GM19025 (cell line): ENCODE results near the gene GPR160.
"Not testable (repeated sequence)": the region's sequence is repeated elsewhere in the genome, so short reads cannot be mapped to it uniquely, and the experiment has no call there.

Source experiments
- ATAC-seq: cut with Tn5 transposase; IDR thresholded peaks from one replicate; pipeline ENCODE4 v1.9.1; 2021; ENCODE audit warnings: mild to moderate bottlenecking, low read depth, moderate library complexity; ENCODE audit not compliant: unreplicated experiment

The GPR160 gene

DNA sequence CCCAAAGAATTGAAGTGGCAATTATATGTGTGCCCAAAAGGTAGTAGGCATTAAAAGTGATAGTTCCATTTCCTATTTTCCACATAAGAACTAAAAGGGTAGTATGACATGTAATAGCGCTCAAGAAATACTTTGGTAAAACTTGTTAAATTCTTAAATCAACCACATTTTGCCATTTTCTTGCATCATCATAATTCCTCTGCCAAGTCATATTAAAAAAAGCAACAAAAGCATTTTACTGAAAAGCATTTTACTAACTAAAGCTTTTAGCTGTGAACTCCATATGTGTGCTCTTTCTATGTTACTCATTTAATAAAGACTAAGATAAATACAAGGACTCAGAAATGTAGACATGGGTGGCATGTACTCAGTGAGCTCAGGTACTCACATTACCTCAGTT, 70.1 kb downstream of the GPR160 start:
- no peak for ATAC-seq

DNA sequence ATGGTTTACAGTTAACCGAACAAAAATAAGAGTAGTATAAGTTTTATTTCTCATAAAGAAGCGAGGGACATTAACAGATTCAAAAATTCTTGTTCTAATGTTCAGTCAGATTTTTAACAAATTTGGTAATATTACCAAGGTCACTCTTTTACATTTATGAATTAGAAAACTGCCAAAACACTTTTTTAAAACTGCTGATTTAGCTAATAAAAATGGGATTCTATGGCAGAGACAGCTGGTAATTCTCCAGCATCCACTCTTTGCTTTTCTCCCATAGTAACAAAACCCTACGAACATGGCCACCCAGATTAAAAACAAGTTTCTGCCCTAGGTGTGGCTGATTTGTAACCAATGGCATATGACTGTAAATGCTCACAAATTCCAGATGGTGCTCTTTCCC, 71.2 kb downstream of the GPR160 start:
- no peak for ATAC-seq

DNA sequence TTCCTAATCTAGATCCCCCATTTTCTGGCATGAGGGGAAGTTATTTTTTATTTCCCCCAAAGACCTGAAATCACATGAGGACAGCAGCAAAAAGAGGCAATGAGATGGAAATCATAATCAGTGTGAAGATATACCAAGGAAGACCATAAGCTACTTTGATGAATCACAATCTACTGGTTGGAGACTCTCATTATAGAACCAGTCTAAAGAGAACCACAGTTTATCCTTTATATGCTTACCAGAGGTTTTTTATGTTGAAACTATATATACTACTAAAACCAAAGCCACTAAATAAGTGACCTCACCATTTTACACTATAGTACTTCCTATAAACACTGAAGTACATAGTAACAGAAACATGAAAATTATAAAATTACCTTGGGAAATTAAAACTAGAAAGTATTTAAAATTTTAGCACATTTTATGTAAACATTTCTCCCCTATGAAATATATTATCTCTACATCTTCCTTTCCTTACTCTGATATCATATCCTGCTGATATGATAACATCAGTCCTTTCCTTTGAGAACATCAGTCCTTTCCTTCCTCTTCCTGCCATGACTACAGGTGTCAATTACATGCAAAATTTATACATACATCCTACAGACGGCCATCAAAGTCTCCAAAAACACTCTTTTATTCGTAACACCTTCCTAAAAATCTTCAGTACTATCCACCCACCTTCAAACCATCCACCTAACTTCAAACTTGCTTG, 71.9 kb downstream of the GPR160 start:
- ATAC-seq = no peak

DNA sequence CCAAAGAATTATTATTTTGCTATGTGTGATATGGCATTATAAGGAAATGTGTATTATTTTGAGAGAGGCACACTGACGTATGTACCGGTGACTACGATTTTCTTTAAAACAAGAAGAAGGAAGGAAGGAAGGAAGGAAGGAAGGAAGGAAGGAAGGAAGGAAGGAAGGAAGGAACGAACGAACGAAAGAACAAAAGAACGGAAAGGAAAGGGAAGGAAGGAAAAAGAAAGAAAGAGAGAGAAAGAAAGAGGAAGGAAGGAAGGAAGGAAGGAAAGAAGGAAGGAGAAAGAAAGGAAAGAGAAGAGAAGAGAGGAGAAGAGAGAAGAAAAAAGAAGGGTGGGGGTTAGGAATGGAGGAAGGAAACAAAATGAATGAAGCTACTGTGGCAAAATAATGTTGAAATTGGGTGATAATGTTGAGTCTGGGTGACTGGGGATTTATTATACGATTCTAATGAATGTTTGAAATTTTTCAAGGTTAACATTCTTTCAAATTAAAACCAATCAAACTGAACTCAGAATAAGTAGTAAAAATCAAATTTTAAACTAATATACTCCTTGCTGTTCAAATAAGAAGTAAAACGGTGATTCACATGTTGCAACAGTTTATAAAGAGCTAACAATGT, 73.5 kb downstream of the GPR160 start:
- ATAC-seq = no peak

- ATAC-seq = not testable (repeated sequence)
These were observed 76.4 kb downstream of the GPR160 start for GRCh38 chr3:170114165-170114564.

DNA sequence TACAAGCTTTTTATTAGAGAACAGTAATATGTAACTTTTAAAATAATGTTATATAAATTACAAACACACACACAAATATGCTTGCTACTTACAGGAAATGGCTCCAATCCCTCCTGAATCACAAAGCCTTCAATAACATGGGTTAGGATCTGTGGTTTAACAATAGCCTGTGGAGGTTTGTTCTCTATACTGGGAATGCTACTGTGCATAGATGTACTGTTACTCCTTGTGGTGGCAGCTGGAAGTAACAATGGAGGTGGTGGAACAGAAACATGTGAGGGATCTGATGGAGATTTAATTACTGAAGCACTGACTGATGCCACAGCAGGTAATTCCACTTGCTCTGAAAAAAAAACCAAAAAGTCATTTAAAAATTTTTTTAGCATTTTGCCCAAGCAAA, 79.3 kb downstream of the GPR160 start:
- no peak for ATAC-seq

GRCh38 chr3:170128259-170128976, 90.6 kb downstream of the GPR160 start:
- peak; percentile 87 for ATAC-seq

DNA sequence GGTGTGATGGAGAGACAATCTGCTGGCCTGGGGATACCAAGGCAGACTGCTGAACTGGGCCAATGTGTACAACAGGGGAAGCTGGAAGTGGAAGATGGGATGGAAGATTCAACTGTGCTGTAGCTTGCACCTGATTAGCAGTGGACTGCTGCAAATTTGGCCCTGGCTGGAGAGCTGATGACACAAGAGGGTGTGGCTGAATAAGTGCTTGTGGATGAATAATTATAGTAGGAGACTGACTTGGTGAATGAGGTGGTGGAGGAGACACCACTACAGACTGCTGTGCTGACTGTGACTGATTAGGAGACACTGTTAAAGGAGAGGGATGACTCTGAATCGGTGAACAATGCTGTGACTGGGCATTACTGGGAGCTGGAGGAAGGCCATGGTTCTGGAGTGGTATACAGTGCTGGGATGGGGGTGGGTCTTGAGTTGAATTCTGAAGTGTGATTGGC, 91.2 kb downstream of the GPR160 start:
- ATAC-seq = peak; percentile 37

- no peak for ATAC-seq
These were observed 92.7 kb downstream of the GPR160 start for GRCh38 chr3:170130532-170130931.

DNA sequence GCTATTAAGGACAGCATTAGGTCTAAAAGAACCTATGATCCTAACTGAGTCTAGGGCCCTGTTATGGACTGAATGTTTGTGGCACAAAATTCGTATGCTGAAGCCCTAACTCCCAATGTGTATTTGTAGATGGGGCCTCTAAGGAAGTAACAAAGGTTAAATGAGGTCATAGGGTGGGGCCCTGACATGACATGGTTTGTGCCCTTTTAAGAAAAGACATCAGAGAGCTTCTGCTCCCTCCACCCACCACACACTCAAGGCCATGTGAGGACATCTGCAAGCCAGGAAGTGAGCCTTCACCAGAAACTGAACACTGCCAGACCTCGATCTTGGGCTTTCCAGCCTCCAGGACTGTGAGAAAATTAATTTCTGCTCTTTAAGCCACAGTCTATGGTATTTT, 94.5 kb downstream of the GPR160 start:
- ATAC-seq = no peak
